GM10266 (cell line): ENCODE data around the gene MAGEA12.
"Not testable (repeated sequence)": the region's sequence is repeated elsewhere in the genome, so short reads cannot be mapped to it uniquely, and the experiment has no call there.

Experiments used
- DNase-seq: peaks from one replicate; pipeline ENCODE4 v3.0.0; 2012; ENCODE audit errors: extremely low spot score
- TF ChIP-seq, protein P1 (sequence below): IDR thresholded peaks from 2 replicates; pipeline ENCODE4 v1.5.1; 2012; ENCODE audit warnings: mild to moderate bottlenecking, low read depth; ENCODE audit not compliant: control insufficient read depth, insufficient read depth; ENCODE audit errors: missing control alignments

The MAGEA12 gene, protein sequence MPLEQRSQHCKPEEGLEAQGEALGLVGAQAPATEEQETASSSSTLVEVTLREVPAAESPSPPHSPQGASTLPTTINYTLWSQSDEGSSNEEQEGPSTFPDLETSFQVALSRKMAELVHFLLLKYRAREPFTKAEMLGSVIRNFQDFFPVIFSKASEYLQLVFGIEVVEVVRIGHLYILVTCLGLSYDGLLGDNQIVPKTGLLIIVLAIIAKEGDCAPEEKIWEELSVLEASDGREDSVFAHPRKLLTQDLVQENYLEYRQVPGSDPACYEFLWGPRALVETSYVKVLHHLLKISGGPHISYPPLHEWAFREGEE

DNA sequence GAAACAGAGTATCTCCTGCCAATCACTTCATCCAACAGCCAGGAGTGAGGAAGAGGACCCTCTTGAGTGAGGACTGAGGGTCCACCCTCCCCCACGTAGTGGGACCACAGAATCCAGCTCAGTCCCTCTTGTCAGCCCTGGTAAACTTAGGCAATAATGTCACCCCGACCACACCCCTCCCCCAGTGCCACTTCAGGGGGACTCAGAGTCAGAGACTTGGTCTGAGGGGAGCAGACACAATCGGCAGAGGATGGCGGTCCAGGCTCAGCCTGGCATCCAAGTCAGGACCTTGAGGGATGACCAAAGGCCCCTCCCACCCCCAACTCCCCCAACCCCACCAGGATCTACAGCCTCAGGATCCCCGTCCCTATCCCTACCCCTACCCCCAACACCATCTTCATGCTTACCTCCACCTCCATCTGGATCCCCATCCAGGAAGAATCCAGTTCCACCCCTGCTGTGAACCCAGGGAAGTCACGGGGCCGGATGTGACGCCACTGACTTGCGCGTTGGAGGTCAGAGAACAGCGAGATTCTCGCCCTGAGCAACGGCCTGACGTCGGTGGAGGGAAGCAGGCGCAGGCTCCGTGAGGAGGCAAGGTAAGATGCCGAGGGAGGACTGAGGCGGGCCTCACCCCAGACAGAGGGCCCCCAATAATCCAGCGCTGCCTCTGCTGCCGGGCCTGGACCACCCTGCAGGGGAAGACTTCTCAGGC lies at the start of gene MAGEA12, which contains the start of gene CSAG1:
TSS of gene MAGEA12 (plus strand) at position 497 of the 715 bp plus-strand sequence. CDS start 2,405 bp downstream, outside the sequence.
TSS of gene CSAG1 (minus strand) at position 461 of the 715 bp plus-strand sequence. CDS start 1,261 bp downstream, outside the sequence.
- DNase-seq: no peak
- TF ChIP-seq, protein P1, sequence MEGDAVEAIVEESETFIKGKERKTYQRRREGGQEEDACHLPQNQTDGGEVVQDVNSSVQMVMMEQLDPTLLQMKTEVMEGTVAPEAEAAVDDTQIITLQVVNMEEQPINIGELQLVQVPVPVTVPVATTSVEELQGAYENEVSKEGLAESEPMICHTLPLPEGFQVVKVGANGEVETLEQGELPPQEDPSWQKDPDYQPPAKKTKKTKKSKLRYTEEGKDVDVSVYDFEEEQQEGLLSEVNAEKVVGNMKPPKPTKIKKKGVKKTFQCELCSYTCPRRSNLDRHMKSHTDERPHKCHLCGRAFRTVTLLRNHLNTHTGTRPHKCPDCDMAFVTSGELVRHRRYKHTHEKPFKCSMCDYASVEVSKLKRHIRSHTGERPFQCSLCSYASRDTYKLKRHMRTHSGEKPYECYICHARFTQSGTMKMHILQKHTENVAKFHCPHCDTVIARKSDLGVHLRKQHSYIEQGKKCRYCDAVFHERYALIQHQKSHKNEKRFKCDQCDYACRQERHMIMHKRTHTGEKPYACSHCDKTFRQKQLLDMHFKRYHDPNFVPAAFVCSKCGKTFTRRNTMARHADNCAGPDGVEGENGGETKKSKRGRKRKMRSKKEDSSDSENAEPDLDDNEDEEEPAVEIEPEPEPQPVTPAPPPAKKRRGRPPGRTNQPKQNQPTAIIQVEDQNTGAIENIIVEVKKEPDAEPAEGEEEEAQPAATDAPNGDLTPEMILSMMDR: no peak

DNA sequence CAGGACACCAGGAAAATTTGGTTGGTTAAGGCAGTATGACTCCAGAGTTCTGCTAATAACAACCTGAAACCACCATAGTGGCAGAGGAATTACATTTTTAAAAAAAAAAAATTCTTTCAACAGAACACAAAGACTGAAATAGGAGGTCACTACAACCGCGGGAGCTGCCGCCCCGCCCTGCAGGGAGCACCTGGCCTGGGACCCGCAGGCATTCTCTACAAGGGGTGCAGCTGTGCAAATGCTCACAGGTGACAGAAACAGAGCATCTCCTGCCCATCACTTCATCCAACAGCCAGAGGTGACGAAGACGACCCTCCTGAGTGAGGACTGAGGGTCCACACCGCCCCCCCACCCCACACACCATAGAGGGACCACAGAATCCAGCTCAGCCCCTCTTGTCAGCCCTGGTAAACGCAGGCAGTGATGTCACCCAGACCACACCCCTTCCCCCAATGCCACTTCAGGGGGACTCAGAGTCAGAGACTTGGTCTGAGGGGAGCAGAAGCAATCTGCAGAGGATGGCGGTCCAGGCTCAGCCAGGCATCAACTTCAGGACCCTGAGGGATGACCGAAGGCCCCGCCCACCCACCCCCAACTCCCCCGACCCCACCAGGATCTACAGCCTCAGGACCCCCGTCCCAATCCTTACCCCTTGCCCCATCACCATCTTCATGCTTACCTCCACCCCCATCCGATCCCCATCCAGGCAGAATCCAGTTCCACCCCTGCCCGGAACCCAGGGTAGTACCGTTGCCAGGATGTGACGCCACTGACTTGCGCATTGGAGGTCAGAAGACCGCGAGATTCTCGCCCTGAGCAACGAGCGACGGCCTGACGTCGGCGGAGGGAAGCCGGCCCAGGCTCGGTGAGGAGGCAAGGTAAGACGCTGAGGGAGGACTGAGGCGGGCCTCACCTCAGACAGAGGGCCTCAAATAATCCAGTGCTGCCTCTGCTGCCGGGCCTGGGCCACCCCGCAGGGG lies 35.3 kb upstream of the MAGEA12 start, which contains the start of gene MAGEA3:
TSS of gene MAGEA3 (plus strand) at position 843 of the 980 bp plus-strand sequence. CDS start 2,039 bp downstream, outside the sequence.
- not testable (repeated sequence) for DNase-seq

DNA sequence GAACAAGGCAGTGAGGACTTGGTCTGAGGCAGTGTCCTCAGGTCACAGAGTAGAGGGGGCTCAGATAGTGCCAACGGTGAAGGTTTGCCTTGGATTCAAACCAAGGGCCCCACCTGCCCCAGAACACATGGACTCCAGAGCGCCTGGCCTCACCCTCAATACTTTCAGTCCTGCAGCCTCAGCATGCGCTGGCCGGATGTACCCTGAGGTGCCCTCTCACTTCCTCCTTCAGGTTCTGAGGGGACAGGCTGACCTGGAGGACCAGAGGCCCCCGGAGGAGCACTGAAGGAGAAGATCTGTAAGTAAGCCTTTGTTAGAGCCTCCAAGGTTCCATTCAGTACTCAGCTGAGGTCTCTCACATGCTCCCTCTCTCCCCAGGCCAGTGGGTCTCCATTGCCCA lies 33.2 kb upstream of the MAGEA12 start:
- DNase-seq: not testable (repeated sequence)

DNA sequence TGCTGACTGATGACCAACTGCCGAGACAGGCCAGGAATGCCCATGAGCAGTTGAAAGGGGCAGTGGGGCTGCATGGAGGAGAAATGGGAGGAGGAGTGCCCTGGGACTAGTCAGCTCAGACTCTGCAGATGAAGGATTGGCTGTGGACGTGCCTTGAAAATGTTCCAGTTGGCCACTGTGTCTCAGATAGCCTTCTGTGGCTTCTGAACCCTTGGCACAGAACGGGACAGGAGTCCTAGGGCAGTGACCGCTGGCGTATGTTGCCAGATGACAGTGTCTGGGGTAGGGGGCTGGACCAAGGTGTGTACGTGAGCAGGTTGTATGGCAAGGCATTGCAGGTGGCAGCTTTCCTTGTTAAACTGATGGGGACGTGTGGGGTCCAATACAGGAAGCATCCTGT lies 27.1 kb upstream of the MAGEA12 start:
- not testable (repeated sequence) for DNase-seq

DNA sequence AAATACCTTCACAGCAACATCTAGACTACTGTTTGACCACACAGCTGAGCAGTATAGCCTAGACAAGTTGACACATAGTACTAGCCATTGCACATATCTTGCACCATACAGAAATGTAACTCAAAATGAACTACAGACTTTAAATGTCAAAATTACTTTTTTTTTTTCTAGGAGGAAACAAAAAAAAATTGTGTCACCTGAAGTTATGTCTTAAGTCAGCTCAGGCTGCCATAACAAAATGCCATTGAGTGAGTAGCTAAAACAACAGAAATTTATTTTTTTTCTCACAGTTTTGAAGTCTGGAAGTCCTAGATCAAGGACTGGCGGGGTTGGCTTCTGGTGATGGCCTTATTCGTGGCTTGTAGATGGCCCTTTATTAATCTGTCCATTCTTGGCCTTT lies 24.4 kb upstream of the MAGEA12 start, which contains the start of gene CSAG2:
TSS of gene CSAG2 (minus strand) at position 101 of the 400 bp plus-strand sequence. CDS start 161 bp downstream, outside the sequence.
- not testable (repeated sequence) for DNase-seq

DNA sequence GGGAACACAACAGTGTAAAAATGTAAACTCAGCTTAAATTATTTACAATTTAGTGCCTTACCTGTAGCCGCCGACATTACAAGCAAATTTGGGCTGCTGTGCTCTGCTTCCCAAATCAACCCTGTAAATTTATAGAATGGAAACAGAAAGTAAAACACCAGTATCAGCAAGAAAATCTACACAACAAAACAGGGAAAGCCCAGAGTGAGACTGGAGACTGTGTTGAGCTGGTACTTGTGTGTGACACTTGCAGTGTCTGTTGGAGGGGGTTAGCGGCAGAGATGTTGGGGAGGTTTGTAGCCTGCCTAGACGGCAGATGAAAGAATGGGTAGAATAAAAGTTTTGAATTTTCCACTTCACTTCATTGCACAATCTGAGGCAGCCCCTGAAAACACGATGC lies 20.4 kb upstream of the MAGEA12 start:
- DNase-seq: not testable (repeated sequence)

DNA sequence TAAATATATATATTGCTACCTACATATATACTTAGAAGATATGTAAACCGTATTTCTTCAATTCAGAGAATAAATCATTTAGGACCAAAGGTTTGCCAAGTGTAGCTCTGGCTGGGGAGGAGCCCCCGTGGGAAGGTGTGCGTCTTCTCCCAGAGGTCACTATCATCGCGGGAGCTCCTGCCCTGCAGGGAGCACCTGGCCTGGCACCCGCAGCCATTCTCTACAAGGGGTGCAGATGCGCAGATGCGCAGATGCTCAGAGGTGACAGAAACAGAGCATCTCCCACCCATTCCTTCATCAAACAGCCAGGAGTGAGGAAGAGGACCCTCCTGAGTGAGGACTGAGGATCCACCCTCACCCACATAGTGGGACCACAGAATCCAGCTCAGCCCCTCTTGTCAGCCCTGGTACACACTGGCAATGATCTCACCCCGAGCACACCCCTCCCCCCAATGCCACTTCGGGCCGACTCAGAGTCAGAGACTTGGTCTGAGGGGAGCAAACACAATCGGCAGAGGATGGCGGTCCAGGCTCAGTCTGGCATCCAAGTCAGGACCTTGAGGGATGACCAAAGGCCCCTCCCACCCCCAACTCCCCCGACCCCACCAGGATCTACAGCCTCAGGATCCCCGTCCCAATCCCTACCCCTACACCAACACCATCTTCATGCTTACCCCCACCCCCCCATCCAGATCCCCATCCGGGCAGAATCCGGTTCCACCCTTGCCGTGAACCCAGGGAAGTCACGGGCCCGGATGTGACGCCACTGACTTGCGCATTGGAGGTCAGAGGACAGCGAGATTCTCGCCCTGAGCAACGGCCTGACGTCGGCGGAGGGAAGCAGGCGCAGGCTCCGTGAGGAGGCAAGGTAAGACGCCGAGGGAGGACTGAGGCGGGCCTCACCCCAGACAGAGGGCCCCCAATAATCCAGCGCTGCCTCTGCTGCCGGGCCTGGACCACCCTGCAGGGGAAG lies 19.5 kb upstream of the MAGEA12 start, which contains the start of gene MAGEA2B:
TSS of gene MAGEA2B (plus strand) at position 814 of the 973 bp plus-strand sequence. CDS start 2,479 bp downstream, outside the sequence.
- DNase-seq: not testable (repeated sequence)

DNA sequence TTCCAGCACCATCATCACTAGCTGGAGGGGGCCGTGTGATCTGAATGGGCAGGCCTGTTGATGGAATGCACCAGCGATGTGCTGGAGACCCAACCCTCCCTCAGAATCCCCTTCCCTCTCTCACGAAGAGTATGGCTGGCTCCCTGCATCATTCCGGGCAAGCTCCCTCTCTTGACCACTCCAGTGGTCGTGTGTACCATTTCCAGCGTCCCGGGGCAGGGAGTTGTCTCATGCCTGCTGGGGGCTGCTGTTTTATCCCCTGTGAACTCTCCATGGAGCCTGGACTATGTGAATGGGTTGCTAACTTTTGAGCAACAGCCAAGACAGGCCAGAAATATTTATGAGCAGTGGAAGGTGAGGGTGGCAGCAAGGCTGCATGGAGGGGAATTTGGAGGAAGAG lies 8.1 kb upstream of the MAGEA12 start:
- TF ChIP-seq, protein P1: no peak

DNA sequence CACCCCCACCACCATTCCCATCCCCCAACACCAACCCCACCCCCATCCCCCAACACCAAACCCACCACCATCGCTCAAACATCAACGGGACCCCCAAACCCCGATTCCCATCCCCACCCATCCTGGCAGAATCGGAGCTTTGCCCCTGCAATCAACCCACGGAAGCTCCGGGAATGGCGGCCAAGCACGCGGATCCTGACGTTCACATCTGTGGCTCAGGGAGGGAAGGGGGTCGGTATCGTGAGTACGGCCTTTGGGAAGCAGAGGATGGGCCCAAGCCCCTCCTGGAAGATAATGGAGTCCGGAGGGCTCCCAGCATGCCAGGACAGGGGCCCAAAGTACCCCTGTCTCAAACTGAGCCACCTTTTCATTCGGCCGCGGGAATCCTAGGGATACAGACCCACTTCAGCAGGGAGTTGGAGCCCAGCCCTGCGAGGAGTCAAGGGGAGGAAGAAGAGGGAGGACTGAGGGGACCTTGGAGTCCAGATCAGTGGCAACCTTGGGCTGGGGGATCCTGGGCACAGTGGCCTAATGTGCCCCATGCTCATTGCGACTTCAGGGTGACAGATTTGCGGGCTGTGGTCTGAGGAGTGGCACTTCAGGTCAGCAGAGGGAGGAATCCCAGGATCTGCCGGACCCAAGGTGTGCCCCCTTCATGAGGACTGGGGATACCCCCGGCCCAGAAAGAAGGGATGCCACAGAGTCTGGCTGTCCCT lies 744 bp downstream of the MAGEA12 start:
- DNase-seq: not testable (repeated sequence)

More for the DNA sequence above, 8.1 kb upstream of the MAGEA12 start:
- no peak for DNase-seq

DNA sequence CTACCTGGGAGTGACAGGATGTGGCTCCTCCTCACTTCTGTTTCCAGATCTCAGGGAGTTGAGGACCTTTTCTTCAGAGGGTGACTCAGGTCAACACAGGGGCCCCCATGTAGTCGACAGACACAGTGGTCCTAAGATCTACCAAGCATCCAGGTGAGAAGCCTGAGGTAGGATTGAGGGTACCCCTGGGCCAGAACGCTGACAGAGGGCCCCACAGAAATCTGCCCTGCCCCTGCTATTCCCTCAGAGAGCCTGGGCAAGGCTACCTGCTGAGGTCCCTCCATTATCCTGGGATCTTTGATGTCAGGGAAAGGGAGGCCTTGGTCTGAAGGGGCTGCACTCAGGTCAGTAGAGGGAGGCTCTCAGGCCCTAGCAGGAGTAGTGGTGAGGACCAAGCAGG lies 1.5 kb downstream of the MAGEA12 start:
- TF ChIP-seq, protein P1: no peak
- no peak for DNase-seq
